HG03095 (cell line): ENCODE measurements around the gene GTF3C5.
"Not testable (repeated sequence)": the region's sequence is repeated elsewhere in the genome, so short reads cannot be mapped to it uniquely, and the experiment has no call there.

Experiments used
- ATAC-seq: cut with Tn5 transposase; IDR thresholded peaks from one replicate; pipeline ENCODE4 v1.9.1; 2021; ENCODE audit warnings: moderate library complexity; ENCODE audit not compliant: unreplicated experiment

The GTF3C5 gene

DNA sequence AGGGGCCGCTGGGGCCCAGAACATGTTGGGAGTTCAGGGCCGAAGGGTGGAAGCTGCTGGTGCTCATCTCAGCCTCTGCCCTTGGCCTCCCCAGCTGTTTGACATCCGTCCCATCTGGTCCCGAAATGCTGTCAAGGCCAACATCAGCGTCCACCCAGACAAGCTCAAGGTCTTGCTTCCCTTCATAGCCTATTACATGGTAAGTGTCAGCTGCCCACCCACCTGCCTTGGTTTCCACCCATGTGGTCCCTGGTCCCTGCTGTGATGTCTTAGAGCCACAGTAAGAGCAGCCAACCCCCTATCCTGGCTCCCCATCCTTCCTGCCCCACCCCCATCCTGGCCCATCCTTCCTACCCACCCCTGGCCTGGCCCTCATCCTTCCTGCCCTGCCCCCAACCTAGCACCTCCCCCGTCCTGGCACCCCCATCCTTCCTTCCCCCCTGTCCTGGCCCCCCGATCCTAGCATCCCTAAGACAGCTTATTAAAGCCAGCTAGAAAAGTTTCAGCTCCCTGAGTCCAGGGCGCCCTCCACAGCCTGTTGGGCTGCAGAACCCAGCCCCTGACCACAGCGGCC is 21.3 kb downstream of the GTF3C5 start:
- no peak for ATAC-seq

DNA sequence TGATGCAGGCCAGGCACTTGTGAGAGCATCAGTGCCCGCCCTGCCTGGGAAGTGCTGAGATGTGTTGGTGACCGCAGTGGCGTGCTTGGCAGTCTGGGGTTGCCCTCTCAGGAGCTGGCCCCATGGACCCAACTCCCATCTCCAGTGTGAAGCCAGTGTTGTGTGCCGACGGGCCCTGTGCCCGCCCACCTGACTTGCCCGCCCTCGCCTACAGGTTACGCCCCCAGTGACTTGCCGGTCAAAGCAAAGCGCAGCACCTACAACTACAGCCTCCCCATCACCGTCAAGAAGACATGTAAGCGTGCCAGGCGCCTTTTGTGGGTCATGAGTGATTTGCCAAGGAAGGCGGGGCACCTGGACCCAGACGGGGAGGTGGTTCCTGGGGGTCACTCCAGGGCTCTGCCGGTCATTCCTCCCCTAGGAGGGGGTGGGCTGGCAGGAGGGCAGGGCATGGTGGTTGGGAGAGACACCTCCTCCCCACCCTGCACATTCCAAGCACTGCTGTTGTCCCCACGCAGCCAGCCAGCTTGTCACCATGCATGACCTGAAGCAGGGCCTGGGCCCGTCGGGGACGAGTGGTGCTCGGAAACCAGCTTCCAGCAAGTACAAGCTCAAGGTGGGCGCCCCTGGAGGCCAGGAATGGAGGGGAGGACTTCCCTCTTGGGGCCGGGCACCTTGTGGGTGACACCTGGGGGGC is 23.5 kb downstream of the GTF3C5 start:
- ATAC-seq = no peak

DNA sequence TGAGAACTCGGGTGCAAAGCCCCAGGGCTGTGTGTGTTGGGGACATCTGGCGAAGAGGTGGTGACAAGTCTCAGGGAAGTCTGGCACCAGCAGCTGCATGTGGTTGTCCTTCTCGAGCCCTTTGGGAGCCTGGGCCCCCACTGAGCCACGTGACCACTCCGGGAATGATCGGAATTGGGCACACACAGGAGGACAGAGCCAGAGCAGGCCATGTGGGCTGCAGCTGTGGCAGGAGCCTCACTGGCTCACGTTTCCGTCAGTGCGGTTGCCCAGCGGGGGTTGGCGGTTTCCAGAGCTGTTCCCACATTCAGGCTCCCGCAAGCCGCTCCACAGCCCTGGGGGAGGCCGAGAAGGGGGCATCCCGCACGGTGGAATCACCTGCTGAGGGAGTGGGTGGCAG is 24.2 kb downstream of the GTF3C5 start:
- no peak for ATAC-seq

DNA sequence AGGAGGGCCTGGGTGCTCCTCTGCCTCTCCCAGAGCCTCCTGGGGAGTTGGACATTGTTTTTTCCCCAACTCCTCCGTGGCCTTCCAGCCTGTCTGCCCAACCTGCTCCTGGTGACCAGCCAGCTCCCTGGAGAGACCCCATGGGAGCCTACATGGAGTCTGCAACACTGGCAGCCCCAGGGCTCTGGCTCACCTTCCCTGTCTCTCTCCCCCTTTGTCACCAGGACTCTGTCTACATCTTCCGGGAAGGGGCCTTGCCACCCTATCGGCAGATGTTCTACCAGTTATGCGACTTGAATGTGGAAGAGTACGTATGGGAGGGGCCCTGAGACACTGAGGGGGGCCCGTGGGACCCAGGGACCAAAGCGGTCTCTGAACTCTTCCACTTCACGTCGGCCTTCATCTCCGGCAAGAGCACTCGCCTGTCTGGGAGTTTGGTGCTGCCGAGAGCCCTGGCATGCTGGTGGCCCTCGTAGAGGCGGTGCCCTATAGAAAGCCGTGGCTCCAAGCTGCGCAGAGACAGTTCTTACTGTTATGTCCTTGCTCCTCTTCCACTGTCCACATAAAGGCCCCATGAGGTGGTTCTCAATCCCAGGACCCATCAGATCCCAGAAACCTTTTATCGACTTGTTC is 25.1 kb downstream of the GTF3C5 start:
- no peak for ATAC-seq

DNA sequence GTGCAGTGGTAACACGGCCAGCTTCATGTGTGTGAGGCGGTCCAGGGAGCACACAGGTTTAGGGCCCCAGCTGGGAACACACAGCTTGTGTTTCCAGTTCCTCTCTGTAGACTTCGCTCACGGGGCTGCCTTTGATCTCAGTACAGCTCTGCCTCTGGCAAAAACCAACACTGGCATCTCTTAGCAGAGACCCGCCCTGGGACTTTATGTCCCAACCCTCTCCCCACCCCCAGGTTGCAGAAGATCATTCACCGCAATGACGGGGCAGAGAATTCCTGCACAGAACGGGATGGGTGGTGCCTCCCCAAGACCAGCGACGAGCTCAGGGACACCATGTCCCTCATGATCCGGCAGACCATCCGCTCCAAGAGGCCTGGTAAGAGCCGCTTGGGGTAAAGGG is 25.7 kb downstream of the GTF3C5 start:
- no peak for ATAC-seq

DNA sequence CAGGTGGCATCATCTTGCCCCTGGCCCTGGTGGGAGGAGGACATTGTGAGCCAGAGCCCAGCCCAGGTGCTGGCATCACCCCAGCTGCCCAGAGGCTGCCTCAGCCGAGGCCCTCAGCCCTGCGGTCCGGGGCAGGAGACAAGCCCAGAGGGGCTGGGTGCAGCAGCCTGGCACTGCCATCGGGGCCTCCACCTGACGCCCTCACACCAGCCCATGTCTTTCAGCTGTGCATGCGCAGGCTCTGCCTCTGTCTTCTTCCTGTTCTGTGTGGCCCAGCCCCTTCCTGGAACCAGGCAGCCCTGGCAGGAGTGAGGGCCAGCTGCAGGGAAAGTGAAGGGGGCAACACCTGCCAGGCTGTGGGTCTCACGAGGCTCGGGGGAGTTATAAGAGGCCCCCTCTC is 26.2 kb downstream of the GTF3C5 start:
- no peak for ATAC-seq

DNA sequence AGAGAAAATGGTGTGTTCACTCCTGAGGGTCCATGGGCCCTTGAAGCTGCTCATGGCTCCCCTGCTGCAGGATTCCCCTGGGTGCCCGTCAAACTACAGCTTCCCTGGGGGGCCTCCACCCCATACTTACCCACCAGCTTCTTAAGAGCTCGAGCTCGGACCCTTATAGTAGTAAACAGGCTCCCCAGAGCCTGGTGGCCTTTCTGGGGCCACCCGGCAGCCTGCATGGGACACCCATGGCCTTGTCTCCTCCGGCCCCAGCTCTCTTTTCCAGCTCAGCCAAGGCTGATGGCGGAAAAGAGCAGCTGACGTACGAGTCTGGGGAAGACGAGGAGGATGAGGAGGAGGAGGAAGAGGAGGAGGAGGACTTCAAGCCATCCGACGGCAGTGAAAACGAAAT is 26.8 kb downstream of the GTF3C5 start:
- no peak for ATAC-seq

DNA sequence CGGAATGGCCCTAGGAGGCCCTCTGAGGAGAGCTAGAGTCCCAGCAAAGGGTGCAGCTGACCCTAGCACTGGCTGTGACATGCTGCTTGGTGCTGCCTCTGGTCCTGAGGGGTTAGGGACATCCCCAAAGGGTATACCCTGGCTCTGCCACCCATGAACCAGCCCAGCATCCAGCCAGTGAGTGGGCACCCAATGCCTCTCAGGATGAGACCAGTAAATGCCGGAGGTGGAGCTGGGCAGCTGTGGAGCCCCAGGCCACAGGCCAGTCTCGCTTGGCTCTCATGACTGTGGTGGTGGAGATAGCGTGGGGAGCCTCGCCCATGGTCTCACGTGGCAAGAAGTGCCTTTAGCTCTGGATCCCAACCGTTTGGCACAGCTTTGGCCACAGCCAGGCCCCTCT is 27.3 kb downstream of the GTF3C5 start:
- ATAC-seq = no peak

DNA sequence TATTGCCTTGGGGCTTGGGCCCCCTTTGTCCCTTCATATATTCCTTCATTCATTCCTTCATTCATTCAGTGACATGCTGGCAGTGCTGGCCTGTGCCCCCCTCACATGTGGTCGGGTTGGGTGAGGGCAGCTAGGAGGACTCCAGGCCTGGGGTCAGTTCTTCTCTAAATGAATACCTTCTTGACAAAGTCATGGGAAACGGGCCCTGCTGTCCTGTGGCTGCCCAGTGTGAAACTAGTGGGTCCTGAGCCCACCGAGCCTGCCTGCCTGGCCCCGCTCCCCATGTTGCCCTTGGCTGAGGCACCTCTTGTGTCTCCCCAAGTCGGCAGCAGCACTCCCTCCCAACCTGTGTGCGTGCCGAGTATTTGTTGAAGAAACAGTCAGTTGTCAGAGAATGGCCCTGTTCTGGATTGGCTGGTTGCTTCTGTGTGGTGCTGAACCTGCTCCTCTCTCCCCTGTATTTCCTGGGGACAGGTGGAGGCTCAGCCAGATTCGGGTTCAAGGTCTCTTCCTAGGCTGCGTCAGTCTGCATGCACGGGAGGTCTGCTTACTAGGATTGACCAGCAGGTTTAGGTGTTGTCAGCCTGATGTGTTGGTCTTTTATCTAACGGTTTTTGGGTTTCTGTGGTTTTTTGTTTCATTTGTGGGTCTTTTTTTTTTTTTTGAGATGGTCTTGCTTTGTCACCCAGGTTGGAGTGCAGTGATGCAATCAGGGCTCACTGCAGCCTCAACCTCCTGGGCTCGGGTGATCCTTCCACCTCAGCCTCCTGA is 27.9 kb downstream of the GTF3C5 start:
- ATAC-seq = no peak

DNA sequence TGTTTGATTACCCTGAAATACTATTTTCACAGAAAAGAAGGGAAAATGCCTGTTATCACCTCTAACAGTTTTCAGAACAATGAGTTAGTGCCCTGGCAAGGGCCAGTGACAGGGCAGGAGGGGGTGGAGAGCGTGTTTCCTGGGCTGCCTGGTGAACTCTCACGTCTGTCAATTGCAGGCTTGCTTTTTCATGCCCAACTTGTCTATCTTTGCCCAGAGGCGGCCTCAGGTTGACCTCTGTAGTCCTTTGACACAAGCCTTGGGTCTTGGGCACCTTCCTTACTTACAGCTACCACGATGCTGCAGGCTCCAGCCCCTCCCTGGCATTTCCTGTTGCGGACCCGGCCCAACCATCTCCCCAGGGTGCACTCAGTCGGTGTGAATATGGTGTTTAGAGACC is 28.8 kb downstream of the GTF3C5 start:
- ATAC-seq = no peak

DNA sequence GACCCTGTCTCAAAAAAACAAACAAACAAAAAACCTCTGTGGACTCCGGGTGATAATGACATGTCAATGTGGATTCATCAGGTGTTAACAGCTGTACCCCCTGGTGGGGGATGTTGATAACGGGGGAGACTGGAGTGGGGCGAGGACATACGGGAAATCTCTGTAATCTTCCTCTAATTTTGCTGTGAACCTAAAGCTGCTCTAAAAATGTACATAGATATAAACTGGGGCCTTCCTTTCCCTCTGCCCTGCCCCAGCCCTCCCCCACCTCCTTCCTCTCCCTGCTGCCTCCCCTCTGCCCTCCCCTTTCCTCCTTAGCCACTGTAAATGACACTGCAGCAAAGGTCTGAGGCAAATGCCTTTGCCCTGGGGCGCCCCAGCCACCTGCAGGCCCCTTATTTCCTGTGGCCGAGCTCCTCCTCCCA is 29.6 kb downstream of the GTF3C5 start:
- no peak for ATAC-seq

DNA sequence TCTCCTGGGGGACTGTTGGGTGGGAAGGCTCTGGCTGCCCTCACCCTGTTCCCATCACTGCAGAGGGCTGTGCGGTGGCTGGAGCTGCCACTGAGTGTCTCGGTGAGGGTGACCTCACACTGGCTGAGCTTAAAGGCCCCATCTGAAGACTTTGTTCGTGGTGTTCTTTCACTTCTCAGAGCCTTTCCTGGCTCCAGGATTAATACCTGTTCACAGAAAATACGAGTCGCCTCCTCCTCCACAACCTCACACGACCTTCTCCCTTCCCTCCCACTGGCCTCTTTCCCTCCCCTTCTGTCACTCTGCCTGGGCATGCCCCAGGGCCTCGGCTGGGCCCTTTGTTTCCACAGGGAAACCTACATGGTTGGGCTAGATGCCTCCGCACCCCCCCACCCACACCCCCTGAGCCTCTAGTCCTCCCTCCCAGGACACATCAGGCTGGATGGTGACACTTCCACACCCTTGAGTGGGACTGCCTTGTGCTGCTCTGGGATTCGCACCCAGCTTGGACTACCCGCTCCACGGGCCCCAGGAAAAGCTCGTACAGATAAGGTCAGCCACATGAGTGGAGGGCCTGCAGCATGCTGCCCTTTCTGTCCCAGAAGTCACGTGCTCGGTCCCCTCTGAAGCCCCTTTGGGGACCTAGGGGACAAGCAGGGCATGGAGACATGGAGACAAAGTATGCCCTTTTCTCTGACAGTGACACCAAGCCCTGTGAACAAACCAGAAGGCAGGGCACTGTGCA is 30.4 kb downstream of the GTF3C5 start:
- ATAC-seq = not testable (repeated sequence)

DNA sequence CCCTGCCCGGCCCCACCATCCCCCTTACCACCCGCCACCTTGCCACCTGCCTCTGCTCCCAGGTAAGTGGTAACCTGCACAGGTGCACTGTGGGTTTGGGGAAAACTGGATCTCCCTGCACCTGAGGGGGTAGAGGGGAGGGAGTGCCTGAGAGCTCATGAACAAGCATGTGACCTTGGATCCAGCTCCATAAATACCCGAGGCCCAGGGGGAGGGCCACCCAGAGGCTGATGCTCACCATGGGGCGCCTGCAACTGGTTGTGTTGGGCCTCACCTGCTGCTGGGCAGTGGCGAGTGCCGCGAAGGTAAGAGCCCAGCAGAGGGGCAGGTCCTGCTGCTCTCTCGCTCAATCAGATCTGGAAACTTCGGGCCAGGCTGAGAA is 31.0 kb downstream of the GTF3C5 start, which contains the start of gene CEL:
TSS of gene CEL (plus strand) at position 218 of the 382 bp plus-strand sequence. CDS start at position 240, 22 bp downstream.
- not testable (repeated sequence) for ATAC-seq

DNA sequence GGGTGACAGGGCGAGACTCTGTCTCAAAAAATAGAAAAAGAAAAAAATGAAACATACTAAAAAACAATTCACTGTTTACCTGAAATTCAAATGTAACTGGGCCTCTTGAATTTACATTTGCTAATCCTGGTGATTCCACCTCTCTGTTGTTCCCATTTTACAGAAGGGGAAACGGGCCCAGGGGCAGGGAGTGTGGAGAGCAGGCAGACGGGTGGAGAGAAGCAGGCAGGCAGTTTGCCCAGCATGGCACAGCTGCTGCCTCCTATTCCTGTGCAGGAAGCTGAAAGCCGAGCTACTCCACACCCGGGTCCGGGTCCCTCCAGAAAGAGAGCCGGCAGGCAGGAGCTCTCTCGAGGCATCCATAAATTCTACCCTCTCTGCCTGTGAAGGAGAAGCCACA is 31.8 kb downstream of the GTF3C5 start:
- ATAC-seq = not testable (repeated sequence)

DNA sequence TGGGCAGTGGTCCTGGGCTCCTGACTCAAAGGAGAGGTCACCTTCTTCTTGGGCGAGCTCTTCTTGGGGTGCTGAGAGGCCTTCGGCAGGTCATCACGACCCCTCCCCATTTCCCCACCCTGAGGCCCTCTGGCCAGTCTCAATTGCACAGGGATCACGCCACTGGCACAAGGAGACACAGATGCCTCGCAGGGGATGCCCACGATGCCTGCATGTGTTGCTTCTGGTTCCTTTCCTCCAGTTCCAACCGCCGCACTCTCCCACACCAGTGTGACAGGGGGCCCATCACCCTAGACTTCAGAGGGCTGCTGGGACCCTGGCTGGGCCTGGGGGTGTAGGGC is 32.3 kb downstream of the GTF3C5 start:
- no peak for ATAC-seq

DNA sequence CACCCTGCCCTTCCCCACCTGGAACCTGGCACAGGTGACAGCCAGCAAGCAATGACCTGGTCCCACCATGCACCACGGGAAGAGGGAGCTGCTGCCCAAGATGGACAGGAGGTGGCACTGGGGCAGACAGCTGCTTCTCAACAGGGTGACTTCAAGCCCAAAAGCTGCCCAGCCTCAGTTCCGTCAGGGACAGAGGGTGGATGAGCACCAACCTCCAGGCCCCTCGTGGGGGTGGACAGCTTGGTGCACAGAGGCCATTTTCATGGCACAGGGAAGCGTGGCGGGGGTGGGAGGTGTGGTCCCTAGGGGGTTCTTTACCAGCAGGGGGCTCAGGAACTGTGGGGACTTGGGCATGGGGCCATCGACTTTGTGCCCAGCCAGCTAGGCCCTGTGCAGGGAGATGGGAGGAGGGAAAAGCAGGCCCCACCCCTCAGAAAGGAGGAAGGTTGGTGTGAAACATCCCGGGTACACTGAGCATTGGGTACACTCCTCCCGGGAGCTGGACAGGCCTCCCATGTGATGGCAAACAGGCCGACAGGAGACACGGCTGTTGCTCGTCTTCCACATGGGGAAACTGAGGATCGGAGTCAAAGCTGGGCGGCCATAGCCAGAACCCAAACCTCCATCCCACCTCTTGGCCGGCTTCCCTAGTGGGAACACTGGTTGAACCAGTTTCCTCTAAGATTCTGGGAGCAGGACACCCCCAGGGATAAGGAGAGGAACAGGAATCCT is 32.9 kb downstream of the GTF3C5 start:
- no peak for ATAC-seq

DNA sequence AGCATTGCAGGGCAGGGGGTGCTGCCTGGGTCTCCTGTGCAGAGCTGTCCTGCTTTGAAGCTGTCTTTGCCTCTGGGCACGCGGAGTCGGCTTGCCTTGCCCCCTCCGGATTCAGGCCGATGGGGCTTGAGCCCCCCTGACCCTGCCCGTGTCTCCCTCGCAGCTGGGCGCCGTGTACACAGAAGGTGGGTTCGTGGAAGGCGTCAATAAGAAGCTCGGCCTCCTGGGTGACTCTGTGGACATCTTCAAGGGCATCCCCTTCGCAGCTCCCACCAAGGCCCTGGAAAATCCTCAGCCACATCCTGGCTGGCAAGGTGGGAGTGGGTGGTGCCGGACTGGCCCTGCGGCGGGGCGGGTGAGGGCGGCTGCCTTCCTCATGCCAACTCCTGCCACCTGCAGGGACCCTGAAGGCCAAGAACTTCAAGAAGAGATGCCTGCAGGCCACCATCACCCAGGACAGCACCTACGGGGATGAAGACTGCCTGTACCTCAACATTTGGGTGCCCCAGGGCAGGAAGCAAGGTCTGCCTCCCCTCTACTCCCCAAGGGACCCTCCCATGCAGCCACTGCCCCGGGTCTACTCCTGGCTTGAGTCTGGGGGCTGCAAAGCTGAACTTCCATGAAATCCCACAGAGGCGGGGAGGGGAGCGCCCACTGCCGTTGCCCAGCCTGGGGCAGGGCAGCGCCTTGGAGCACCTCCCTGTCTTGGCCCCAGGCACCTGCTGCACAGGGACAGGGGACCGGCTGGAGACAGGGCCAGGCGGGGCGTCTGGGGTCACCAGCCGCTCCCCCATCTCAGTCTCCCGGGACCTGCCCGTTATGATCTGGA is 33.7 kb downstream of the GTF3C5 start:
- no peak for ATAC-seq

DNA sequence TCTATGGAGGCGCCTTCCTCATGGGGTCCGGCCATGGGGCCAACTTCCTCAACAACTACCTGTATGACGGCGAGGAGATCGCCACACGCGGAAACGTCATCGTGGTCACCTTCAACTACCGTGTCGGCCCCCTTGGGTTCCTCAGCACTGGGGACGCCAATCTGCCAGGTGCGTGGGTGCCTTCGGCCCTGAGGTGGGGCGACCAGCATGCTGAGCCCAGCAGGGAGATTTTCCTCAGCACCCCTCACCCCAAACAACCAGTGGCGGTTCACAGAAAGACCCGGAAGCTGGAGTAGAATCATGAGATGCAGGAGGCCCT is 34.2 kb downstream of the GTF3C5 start:
- ATAC-seq = no peak

DNA sequence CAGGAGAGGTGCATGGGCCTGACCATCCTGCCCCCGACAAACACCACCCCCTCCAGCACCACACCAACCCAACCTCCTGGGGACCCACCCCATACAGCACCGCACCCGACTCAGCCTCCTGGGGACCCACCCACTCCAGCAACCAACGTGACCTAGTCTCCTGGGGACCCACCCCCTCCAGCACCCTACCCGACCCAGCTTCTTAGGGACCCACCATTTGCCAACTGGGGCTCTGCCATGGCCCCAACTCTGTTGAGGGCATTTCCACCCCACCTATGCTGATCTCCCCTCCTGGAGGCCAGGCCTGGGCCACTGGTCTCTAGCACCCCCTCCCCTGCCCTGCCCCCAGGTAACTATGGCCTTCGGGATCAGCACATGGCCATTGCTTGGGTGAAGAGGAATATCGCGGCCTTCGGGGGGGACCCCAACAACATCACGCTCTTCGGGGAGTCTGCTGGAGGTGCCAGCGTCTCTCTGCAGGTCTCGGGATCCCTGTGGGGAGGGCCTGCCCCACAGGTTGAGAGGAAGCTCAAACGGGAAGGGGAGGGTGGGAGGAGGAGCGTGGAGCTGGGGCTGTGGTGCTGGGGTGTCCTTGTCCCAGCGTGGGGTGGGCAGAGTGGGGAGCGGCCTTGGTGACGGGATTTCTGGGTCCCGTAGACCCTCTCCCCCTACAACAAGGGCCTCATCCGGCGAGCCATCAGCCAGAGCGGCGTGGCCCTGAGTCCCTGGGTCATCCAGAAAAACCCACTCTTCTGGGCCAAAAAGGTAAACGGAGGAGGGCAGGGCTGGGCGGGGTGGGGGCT is 35.6 kb downstream of the GTF3C5 start:
- ATAC-seq = no peak
